Endothelial cell of umbilical vein (primary cell): ENCODE data around the gene FGR. TPM values are rescaled to one million over a fixed set of nuclear protein-coding genes. Genes with fewer than 3 reads are reported as not detected.

ENCODE experiments used
- BruUV-seq: library from RNA; stranded (reverse); fragments of 400-500 nt; replicated peaks from 2 replicates; lab custom pipeline; 2021; lab: Mats Ljungman, UMichigan
- CTCF ChIA-PET: fragments of 300-600, 350-600 bp; sonication (Branson Sonifier 250); formaldehyde crosslinking; loops from one replicate; lab custom pipeline; 2021; ENCODE audit warnings: antibody characterized with exemption, inconsistent platforms; lab: Charles Lee
- POLR2A ChIA-PET: fragments of 300-600, 350-600 bp; sonication (Branson Sonifier 250); formaldehyde crosslinking; loops from one replicate; lab custom pipeline; 2021; ENCODE audit warnings: antibody characterized with exemption, inconsistent platforms; lab: Charles Lee
- DNase-seq: peaks from one replicate; pipeline ENCODE4 v3.0.0-alpha.2; 2011; ENCODE audit warnings: low read depth, low spot score
- FAIRE-seq: peaks from 2 replicates; lab custom pipeline; 2011; peaks lifted over from hg19 to GRCh38; lab: Jason Lieb, UNC
- H2AFZ ChIP-seq: 2 replicates; pipeline ENCODE4 v1.6.0; 2012; ENCODE audit warnings: low read depth, low read length, control low read depth, inconsistent platforms
- H3K27ac ChIP-seq: 2 replicates; pipeline ENCODE4 v1.5.1; 2011; ENCODE audit warnings: low read depth, mild to moderate bottlenecking, control low read depth, low read length, moderate library complexity; ENCODE audit not compliant: insufficient read depth
- H3K27me3 ChIP-seq, 2 experiments: 2 replicates each; pipeline versions ENCODE4 v1.6.0 to v1.6.1; 2011; ENCODE audit warnings: low read length in 2 of 2, mixed read lengths in 1 of 2; ENCODE audit not compliant: control insufficient read depth in 2 of 2, insufficient read depth in 2 of 2
- H3K36me3 ChIP-seq, 2 experiments: 2 replicates in 1 of 2; 3 replicates in 1 of 2; pipeline ENCODE4 v1.5.1; 2011; ENCODE audit warnings: low read length in 2 of 2, mild to moderate bottlenecking in 1 of 2, moderate library complexity in 1 of 2; ENCODE audit not compliant: control insufficient read depth in 2 of 2, insufficient read depth in 2 of 2; ENCODE audit errors: extremely low read depth in 1 of 2
- H3K4me1 ChIP-seq: 3 replicates; pipeline ENCODE4 v1.5.1; 2011; ENCODE audit warnings: mild to moderate bottlenecking, low read length; ENCODE audit not compliant: control insufficient read depth, insufficient read depth; ENCODE audit errors: extremely low read depth
- H3K4me2 ChIP-seq: 2 replicates; pipeline ENCODE4 v1.6.1; 2011; ENCODE audit warnings: low read length, control low read depth, mixed read lengths; ENCODE audit not compliant: insufficient read depth
- H3K4me3 ChIP-seq, 3 experiments: fragments of 200-600 bp in 1 of 3; sonication (generic), shearing (Covaris generic) in 1 of 3; replicated peaks in 1 of 3; 2 replicates each; pipeline ENCODE4 v1.5.1; 2011 to 2016; ENCODE audit warnings: control low read depth in 3 of 3, low read length in 3 of 3, mild to moderate bottlenecking in 2 of 3, inconsistent platforms in 1 of 3, low read depth in 1 of 3, moderate library complexity in 1 of 3; ENCODE audit not compliant: insufficient read depth in 1 of 3
- H3K79me2 ChIP-seq: 2 replicates; pipeline ENCODE4 v1.6.0; 2012; ENCODE audit warnings: low read length, inconsistent platforms; ENCODE audit not compliant: control insufficient read depth, insufficient read depth
- H3K9ac ChIP-seq: replicated peaks from 2 replicates; pipeline ENCODE3; 2011; ENCODE audit warnings: low read length, control low read depth; ENCODE audit not compliant: insufficient read depth; ENCODE audit errors: extremely low read depth
- H3K9me1 ChIP-seq: replicated peaks from 3 replicates; pipeline ENCODE4 v1.6.0; 2011; ENCODE audit warnings: mild to moderate bottlenecking, low read length; ENCODE audit not compliant: control insufficient read depth, insufficient read depth; ENCODE audit errors: extremely low read depth
- H3K9me3 ChIP-seq: replicated peaks from 2 replicates; pipeline ENCODE4 v1.5.1; 2012; ENCODE audit warnings: low read length, inconsistent platforms; ENCODE audit not compliant: control insufficient read depth, insufficient read depth
- H4K20me1 ChIP-seq: replicated peaks from 2 replicates; pipeline ENCODE3; 2011; ENCODE audit warnings: mild to moderate bottlenecking, low read length; ENCODE audit not compliant: control insufficient read depth, insufficient read depth; ENCODE audit errors: extremely low read depth
- EZH2 ChIP-seq: IDR thresholded peaks from 2 replicates; pipeline ENCODE4 v1.6.1; 2012; ENCODE audit warnings: borderline replicate concordance, low read depth, mild to moderate bottlenecking, moderate library complexity, low read length, inconsistent platforms; ENCODE audit not compliant: severe bottlenecking
- FOS ChIP-seq: IDR thresholded peaks from 2 replicates; pipeline ENCODE4 v1.6.1; 2011; ENCODE audit warnings: mild to moderate bottlenecking, low read length, moderate library complexity, borderline replicate concordance; ENCODE audit not compliant: insufficient read depth
- GATA2 ChIP-seq: IDR thresholded peaks from 2 replicates; pipeline ENCODE4 v1.7.0; 2011; ENCODE audit warnings: low read depth, mild to moderate bottlenecking, moderate library complexity, mixed read lengths, low read length; ENCODE audit not compliant: insufficient read length, insufficient read depth
- JUN ChIP-seq: IDR thresholded peaks from 2 replicates; pipeline ENCODE4 v1.6.1; 2011; ENCODE audit warnings: borderline replicate concordance, low read depth; ENCODE audit not compliant: insufficient read length, insufficient read depth
- MYC ChIP-seq: IDR thresholded peaks from one replicate; pipeline ENCODE4 v1.6.1; 2011; ENCODE audit warnings: mild to moderate bottlenecking, low read depth, low read length
- POLR2A ChIP-seq: IDR thresholded peaks from 2 replicates; pipeline ENCODE4 v1.6.1; 2012; ENCODE audit warnings: low read depth, mild to moderate bottlenecking, control low read depth, low read length
- POLR2AphosphoS5 ChIP-seq: IDR thresholded peaks from 2 replicates; pipeline ENCODE4 v1.6.1; 2012; ENCODE audit warnings: low read depth, mild to moderate bottlenecking, control low read depth, low read length, moderate library complexity; ENCODE audit not compliant: insufficient read depth
- dilution Hi-C: fragments of 300-500 bp; cut with MboI; formaldehyde crosslinking; loops from one replicate; pipeline ENCODE4 v1.15.0; 2019; ENCODE audit warnings: low sequenced_read_pairs; ENCODE audit not compliant: extremely low pct_ligation_motif_present
- intact Hi-C: fragments of 100-400 bp; cut with micrococcal nuclease; formaldehyde crosslinking; loops from one replicate; pipeline ENCODE4 v1.10.0; 2022
- polyA plus RNA-seq, 4 experiments: library from polyadenylated mRNA; depleted of rRNA in 3 of 4; stranded (reverse) in 3 of 4; unstranded in 1 of 4; fragments of >200 nt; gene quantifications; 2 replicates each; pipeline versions ENCODE4 v1.2.1 to v1.2.3, GENCODE V29; 2011 to 2012; ENCODE audit warnings: missing spikeins in 1 of 4
- total RNA-seq: library from RNA; stranded (reverse); gene quantifications from 2 replicates; pipeline ENCODE4 v1.2.3, GENCODE V29; 2021
- TF ChIP-seq, protein P1 (sequence below), 2 donors: IDR thresholded peaks; 1 replicate in 1 of 2; 2 replicates in 1 of 2; pipeline ENCODE4 v1.5.1; 2011; ENCODE audit warnings: low read length in 2 of 2, mild to moderate bottlenecking in 2 of 2, moderate library complexity in 2 of 2, control low read depth in 1 of 2, inconsistent platforms in 1 of 2, low read depth in 1 of 2; ENCODE audit not compliant: insufficient read depth in 1 of 2; ENCODE audit errors: extremely low read depth in 1 of 2
- TF ChIP-seq, protein P2 (sequence below): IDR thresholded peaks from 2 replicates; pipeline ENCODE4 v1.6.1; 2011; ENCODE audit not compliant: insufficient read depth, insufficient read length

FGR gene
- total and polyA plus RNA-seq, 2 donors (not counting 3 experiments of a cell fraction or from before 2014, with no cell fraction given), result 0.18 TPM; not detected in 1

DNA sequence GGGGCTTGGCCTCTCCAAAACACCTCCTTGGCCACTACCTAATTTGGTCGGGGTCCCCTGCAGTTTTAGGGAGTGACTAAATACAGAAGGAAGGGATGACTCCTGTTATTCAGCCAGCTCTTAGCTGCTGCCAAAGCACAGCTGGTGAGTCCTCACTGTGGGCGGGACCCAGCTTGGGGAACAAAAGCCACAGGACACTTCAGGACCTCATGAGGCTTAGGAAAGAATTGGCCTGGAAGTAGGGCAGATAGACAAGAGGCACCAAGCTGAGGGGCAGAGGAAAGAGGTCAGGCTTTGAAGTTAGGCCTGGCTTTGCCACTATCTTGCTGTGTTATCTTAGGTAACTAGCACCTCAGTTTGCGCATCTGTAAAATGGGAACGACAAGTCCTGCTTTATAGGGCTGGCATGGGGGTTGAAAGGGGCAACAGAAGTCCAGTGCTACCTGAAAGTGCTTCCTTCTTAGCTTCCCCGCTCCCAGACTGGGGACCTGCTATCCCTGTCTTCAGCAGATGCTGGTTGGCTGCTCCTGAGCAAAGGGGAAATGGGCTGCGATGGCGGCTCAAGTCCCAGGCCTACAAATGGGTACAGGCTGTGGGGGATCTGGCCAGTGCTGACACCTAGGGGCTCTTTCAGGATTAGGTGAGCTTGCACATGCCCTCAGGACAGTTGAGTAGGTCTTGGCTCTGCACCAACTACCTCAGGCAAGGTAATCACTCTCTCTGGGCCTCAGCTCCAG is 21.3 kb upstream of the FGR start:
- no peak for FAIRE-seq
- Histone ChIP-seq H4K20me1 (no peaks in the 10 kb centered on the region), H3K36me3 (no peaks in the 10 kb centered on the region), H3K9me1 (no peaks in the 10 kb centered on the region), H2AFZ (no peak overlapping the region), H3K4me3 (no peak overlapping the region), H3K27me3 (no peaks in the 10 kb centered on the region), H3K9ac (no peak overlapping the region), H3K4me1 (peaks cover 9% of the 10 kb centered on the region), H3K4me2 (no peak overlapping the region), H3K79me2 (no peaks in the 10 kb centered on the region), H3K27ac (no peak overlapping the region), H3K9me3 (no peaks in the 10 kb centered on the region)
- CTCF ChIA-PET, result interaction anchor here (0.8 to 1.3 kb wide), 3 partner anchors 9 to 199 kb away, joined by 3 to 5 read pairs (median 3); no protein-coding TSS in a partner anchor
- dilution Hi-C loops, result no loop called here
- POLR2A ChIA-PET, result no interaction called here
- no peak for DNase-seq
- TF ChIP-seq MYC (no peak), JUN (no peak), POLR2AphosphoS5 (no peak), GATA2 (no peak), FOS (no peak), POLR2A (no peak), EZH2 (no peak)
- TF ChIP-seq, protein P1, sequence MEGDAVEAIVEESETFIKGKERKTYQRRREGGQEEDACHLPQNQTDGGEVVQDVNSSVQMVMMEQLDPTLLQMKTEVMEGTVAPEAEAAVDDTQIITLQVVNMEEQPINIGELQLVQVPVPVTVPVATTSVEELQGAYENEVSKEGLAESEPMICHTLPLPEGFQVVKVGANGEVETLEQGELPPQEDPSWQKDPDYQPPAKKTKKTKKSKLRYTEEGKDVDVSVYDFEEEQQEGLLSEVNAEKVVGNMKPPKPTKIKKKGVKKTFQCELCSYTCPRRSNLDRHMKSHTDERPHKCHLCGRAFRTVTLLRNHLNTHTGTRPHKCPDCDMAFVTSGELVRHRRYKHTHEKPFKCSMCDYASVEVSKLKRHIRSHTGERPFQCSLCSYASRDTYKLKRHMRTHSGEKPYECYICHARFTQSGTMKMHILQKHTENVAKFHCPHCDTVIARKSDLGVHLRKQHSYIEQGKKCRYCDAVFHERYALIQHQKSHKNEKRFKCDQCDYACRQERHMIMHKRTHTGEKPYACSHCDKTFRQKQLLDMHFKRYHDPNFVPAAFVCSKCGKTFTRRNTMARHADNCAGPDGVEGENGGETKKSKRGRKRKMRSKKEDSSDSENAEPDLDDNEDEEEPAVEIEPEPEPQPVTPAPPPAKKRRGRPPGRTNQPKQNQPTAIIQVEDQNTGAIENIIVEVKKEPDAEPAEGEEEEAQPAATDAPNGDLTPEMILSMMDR (IDR thresholded peaks at IDR 0.05; ENCODE audit: extremely low read depth in 1 of 2, insufficient read depth in 1 of 2, low read depth in 1 of 2, low read length in 2 of 2), result no peak
- TF ChIP-seq, protein P2, sequence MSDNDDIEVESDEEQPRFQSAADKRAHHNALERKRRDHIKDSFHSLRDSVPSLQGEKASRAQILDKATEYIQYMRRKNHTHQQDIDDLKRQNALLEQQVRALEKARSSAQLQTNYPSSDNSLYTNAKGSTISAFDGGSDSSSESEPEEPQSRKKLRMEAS, result no peak
- BruUV-seq, result no TSS peak
- intact Hi-C loops, result no loop called here
